DMS53 treated with DMSO at 0.1 percent for 48 hours (cell line): Measurements from ENCODE around the gene NRM.

Source experiments
- DNase-seq: peaks from one replicate; lab custom pipeline; 2025; ENCODE audit not compliant: unreplicated experiment; lab: John Stamatoyannopoulos, UW

NRM gene

GRCh38 chr6:30689022-30689865, 1.5 kb downstream of the NRM start:
- DNase-seq, result no peak

- no peak for DNase-seq
These were observed 2.2 kb downstream of the NRM start for GRCh38 chr6:30688569-30688968.

- no peak for DNase-seq
These were observed 2.9 kb downstream of the NRM start for GRCh38 chr6:30687659-30688431.

GRCh38 chr6:30686908-30687658, 3.7 kb downstream of the NRM start:
- DNase-seq, result peak; percentile 74

- no peak for DNase-seq
These were observed 4.5 kb downstream of the NRM start, which contains the start of gene PPP1R18 for GRCh38 chr6:30686009-30686907. Gene PPP1R18 (minus strand): TSS chr6:30686645. CDS start chr6:30686018, 627 bp downstream.

GRCh38 chr6:30685157-30686008, 5.4 kb downstream of the NRM start:
- DNase-seq, result no peak

GRCh38 chr6:30684386-30685156, 6.2 kb downstream of the NRM start:
- no peak for DNase-seq

GRCh38 chr6:30683980-30684338, 6.8 kb downstream of the NRM start:
- no peak for DNase-seq

- no peak for DNase-seq
These were observed 7.4 kb downstream of the NRM start for GRCh38 chr6:30683183-30683979.

GRCh38 chr6:30682143-30683117, 8.4 kb downstream of the NRM start:
- DNase-seq, result no peak

GRCh38 chr6:30681766-30682142, 9.0 kb downstream of the NRM start:
- DNase-seq, result no peak

GRCh38 chr6:30679765-30680535, 10.8 kb downstream of the NRM start:
- DNase-seq, result no peak

- DNase-seq, result peak; percentile 66
These were observed 11.6 kb downstream of the NRM start for GRCh38 chr6:30678964-30679726.

- DNase-seq, result no peak
These were observed 14.0 kb downstream of the NRM start for GRCh38 chr6:30676660-30677285.
